ENCODE data around the gene OXCT2. TPM values are rescaled to one million over a fixed set of nuclear protein-coding genes. Genes with fewer than 3 reads are reported as not detected.
"Not testable (repeated sequence)": the region's sequence is repeated elsewhere in the genome, so short reads cannot be mapped to it uniquely, and the experiment has no call there.

Gene OXCT2
- 0.24 and 0.26 TPM in 2 replicates for total RNA-seq (2014; rRNA removed; shearing (Covaris generic))
- polyA plus RNA-seq (2015; cell fraction: cytosol; rRNA removed) = 0.65 TPM in 1 of 2 replicates, not detected in the other
- polyA plus RNA-seq (2015; cell fraction: nucleus; rRNA removed) = 1.8 and 1.9 TPM in 2 replicates

DNA sequence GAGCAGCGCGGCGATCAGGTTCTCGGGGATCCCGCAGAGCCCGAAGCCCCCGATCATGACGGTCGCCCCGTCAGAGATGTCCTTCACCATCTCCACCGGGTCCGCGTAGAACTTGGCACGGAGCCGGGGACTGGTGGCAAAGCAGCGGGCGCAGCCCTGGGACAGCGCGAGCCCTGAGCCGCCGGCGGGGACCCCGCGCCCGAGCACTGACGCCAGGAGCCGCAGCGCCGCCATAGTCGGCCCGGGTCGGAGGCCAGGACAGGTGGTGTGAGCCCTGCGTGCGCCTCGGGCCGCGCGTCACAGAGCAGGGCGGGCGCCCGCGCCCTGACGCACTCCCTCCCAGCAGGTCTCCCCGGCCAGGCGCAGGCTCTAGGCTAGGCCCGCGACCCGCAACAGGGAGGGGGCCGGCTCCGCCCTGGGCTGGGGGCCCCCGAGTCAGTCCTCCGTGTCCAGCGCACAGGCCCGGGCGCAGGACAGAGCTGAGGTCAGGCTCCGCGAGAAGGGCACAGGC is at the start of gene OXCT2:
Gene OXCT2, minus strand, starts transcription at position 327 of the 511 bp plus-strand sequence. Its CDS starts 93 bp downstream, at position 234.
- in situ Hi-C loops (cut with HindIII; ENCODE audit: low pct_unique_long_range_greater_than_20kb, low sequenced_read_pairs); DNase-seq (ENCODE audit: low read depth, low spot score): not testable (repeated sequence)

DNA sequence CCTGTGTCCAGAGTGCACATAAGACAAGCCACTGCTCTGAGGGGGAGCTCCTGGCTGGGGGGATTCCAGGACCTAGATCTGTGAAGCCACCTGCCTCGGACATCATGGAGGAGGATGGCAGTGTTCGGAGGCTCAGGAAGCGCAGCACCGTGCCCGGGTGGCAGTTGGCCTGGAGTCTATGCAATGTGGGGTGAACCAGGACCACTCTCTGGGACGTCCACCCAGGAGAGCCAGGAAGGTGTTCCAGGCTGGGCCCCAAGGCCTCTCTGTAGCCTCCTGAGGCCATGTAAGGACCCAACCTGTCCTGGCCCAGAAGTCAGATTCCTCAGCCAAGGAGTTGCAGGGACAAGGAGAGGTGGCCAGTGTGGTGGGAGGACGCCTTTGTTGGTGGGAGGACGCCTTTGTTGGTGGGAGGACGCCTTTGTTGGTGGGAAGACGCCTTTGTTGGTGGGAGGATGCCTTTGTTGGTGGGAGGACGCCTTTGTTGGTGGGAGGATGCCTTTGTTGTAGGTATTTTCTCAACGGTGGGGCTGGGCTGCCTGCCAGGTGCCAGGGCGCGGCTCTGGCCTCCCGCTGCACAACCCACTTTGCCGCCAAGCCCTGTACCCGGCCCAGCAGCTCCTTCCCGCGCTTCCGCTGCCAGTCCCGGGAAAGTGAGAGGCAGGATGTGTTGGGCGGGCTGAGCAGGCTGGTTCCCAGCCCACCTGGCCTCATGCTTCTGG is 48.1 kb upstream of the OXCT2 start:
- DNase-seq (ENCODE audit: low read depth, low spot score) = no peak
- in situ Hi-C loops (cut with HindIII; ENCODE audit: low pct_unique_long_range_greater_than_20kb, low sequenced_read_pairs) = no loop called here

DNA sequence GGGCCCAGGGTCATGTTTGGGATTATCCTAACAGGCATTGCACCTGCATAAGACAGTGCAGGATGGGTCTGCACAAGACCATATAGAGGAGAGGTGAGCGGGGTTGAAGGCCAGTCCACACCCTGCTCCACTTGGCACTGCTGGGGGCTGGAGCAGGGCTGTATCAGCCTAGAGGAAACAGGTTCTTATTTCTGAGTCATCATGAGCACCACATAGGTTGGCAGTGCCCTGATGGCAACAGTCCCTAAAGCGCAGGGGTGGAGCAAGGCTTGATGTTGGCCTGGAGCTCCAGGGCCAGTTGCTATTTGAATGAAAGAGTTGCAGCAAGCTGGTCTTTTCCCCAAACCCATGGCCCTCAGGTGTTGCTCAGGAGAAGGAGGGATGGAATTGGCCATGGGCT is 47.3 kb upstream of the OXCT2 start:
- no peak for DNase-seq (ENCODE audit: low read depth, low spot score)
- in situ Hi-C loops (cut with HindIII; ENCODE audit: low pct_unique_long_range_greater_than_20kb, low sequenced_read_pairs) = no loop called here

DNA sequence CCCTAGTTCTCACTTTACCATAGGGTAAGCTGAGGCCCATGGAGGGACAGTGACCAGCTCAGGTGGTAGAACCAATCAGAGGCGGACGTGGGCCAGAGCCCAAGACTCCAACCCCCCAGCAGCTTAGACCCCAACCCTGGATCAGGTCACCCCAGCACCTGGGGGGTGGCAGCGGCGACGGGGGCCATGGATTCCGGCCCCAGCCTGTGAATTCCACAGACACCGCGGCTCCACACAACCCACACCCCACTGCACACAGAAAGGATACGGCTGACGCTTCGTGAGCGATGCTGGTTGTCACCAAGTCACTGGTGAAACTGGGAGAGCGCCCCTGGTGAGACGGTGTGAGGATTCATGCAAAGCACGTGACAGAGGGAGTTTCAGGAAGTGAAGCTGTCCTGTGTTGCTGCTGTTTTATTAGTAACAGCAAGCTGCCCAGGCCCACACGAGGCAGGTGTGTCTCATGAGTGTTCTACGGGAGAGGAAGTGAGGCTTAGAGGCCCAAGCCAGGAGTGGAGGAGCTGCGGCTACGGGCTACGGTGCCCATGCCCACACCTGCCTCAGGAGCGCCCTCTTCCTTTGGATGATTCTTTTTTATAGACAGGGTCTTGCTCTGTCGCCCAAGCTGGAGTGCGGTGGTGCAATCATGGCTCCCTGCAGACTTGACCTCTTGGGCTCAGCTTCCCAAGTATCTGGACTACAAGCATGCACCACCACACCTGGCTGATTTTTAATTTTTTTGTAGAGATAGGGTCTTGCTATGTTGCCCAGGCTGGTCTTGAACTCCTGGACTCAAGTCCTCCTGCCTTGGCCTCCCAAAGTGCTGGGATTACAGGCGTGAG is 46.2 kb upstream of the OXCT2 start:
- DNase-seq (ENCODE audit: low read depth, low spot score) = peak; percentile 28
- in situ Hi-C loops (cut with HindIII; ENCODE audit: low pct_unique_long_range_greater_than_20kb, low sequenced_read_pairs) = not testable (repeated sequence)

DNA sequence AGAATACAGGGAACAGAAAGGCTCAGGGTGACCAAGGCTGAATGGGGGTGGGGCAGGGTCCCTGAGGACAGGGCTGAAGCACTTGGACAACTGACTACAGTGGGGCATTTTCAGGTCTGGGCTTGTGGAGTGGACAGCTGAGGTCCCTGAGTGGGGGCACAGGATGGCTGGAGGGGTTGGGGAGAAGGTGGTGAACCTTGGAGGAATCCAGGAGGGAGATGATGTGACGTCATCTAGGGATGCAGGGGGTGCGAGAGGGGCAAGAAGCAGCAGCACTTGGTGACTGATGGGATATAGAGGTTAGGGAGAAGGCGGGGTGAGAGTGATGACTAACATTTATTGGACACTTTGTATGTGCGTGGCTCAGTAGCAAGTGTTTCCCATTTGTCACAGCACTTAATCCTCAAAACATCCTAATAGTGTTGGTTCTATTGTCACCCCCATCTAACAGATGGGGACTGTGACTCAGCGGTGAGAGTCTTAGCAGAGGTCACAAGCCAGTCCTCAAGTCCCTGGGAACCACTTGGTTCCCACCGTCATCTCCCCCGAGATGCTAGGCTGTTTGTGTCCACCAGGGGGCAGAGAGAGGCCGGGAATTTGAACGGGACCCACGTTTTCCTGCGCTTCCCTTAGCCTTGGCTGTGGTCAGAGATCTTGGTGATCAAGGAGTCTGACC is 45.4 kb upstream of the OXCT2 start:
- DNase-seq (ENCODE audit: low read depth, low spot score) = peak; percentile 78
- in situ Hi-C loops (cut with HindIII; ENCODE audit: low pct_unique_long_range_greater_than_20kb, low sequenced_read_pairs) = no loop called here

DNA sequence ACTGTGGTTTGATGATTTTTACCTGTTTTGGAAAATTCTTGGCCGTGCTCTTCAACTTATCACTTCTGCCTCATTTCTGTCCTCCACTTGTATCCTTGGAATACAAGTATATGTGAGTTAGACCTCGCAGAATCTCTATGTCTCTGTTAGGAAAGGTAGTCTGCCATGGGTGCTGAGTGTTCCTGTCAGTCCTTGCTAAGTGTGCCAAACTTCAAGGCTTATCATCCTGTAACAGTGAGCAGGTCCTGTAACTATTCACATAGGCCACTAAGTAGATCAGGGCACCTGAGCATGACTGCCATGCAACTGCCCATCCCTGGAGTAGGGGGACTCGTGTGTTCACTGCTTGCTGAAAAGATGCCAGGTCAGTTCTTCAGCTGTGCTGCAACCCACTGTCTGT is 41.8 kb upstream of the OXCT2 start:
- no peak for DNase-seq (ENCODE audit: low read depth, low spot score)
- in situ Hi-C loops (cut with HindIII; ENCODE audit: low pct_unique_long_range_greater_than_20kb, low sequenced_read_pairs) = no loop called here

DNA sequence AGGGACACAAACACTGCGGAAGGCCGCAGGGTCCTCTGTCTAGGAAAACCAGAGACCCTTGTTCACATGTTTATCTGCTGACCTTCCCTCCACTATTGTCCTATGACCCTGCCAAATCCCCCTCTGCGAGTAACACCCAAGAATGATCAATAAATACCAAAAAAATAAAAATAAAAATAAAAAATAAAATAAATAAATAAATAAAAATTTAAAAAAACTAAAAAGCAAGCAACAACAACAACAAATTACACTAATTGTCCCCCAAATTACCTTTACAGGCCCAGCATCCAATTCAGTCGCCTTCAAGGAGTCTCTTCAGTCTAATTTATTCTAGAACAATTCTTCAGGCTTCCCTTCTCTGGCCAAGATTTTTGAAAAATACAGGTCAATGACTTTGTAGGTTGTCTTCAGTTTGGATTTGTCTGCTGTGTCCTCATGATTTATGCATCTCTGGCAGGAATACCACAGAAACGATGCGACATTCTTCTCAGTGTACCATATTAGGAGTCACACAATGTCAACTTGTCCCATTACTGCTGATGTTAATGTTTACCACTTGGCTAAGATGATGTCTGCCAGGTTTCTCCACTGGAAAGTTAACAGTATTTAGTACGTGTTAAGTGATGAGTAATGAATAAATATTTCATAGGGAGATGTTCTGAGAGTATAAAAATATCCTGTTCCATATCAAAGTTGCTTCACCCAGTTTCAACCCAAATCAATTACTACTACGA is 37.8 kb upstream of the OXCT2 start:
- no peak for DNase-seq (ENCODE audit: low read depth, low spot score)
- in situ Hi-C loops (cut with HindIII; ENCODE audit: low pct_unique_long_range_greater_than_20kb, low sequenced_read_pairs) = no loop called here

DNA sequence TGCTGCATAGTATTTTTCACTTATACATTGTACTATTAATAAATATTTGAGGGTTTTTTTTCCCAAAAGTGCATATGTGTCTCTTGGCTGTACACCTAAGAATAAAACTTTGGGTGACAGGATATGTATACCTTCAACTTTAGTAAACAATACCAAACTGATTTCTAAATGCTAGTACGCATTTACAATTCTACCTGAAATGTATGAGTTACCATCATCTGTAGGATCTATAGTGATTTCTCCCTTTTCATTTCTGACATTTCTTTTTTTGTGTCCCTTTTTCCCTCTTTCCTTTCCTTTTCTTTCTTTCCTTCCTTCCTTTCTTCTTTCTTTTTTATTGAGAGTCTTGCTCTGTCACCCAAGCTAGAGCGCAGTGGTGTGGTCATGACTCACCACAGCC is 34.2 kb upstream of the OXCT2 start:
- no peak for DNase-seq (ENCODE audit: low read depth, low spot score)
- in situ Hi-C loops (cut with HindIII; ENCODE audit: low pct_unique_long_range_greater_than_20kb, low sequenced_read_pairs) = no loop called here

DNA sequence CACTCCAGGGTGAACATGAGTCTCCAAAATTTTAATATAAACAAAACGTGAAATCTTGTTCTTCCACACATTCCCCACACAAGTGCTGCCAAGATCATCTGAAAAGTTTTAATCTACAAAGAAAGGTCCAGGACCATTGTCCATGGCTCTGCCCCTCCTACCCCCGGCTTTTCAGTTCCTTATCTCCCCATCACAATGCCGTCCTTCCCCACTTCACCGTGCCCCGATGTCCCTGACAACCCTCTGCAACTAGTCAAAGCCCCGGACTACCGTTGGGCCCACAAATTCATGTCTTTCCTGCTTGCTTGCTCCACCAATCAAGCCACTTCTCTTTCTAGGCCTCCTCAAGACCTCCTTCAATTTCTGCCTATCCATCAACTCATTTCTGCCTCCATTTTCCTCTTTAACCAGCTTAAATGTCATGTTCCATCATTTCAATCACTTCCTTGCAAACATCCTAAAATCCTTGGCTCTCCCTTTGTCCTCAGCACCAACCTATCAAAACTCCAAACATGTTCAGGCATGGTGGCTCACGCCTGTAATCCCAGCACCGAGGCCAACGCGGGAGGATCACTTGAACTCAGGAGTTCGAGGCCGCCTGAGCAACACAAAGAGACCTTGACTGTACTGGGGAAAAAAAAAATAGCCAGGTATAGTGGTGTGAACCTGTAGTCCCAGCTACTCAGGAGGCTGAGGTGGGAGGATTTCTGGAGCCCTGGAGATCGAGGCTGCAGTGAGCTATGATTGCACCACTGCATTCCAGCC is 31.5 kb upstream of the OXCT2 start:
- in situ Hi-C loops (cut with HindIII; ENCODE audit: low pct_unique_long_range_greater_than_20kb, low sequenced_read_pairs) = no loop called here
- DNase-seq (ENCODE audit: low read depth, low spot score) = no peak

DNA sequence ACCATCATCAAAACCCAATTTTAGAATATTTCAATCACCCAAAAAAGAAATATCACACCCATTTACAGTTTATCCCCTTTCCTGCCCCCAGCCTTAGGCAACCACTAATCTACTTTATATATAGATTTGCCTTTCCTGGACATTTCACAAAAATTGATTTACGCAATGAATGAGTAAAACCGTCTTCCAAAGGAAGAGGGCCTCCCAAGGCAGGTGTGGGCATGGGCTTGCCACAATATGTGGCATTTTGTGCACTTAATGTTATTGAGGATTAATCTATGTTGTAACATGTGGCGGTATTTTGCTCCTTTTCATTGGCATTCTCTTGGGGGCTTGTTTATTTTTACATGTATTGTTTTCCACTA is 29.3 kb upstream of the OXCT2 start:
- in situ Hi-C loops (cut with HindIII; ENCODE audit: low pct_unique_long_range_greater_than_20kb, low sequenced_read_pairs) = no loop called here

DNA sequence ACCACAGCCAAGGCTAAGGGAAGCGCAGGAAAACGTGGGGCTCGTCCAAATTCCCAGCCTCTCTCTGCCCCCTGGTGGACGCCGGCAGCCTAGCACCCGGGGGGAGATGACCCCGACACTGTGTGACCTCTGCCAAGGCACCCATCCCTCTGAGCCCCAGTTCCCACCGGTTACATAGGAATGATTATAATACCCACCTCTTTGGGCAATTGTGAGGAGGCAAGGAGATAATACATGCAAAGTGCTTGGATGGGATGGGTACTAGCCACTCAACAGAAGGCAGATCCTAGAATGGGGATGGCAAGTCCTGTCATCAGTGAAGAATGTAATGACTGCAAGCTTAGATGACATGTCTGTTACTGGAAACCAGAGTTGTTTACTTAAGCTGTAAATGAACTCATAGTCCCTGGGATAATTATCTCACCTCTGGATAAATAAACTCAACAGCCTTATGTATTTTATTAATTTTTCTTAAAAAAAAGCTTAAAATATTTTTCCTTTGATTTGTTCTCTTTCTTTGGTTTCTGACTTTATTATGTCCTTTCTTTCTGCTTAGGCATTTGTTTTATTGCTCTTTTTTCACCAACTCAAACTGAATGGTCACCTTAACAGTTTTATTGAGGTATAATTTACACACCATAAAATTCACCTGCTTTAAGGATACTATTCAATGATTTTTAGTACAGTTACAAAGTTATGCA is 28.8 kb upstream of the OXCT2 start:
- DNase-seq (ENCODE audit: low read depth, low spot score) = peak; percentile 73
- in situ Hi-C loops (cut with HindIII; ENCODE audit: low pct_unique_long_range_greater_than_20kb, low sequenced_read_pairs) = no loop called here

More for the DNA sequence above, 29.3 kb upstream of the OXCT2 start:
- no peak for DNase-seq (ENCODE audit: low read depth, low spot score)

DNA sequence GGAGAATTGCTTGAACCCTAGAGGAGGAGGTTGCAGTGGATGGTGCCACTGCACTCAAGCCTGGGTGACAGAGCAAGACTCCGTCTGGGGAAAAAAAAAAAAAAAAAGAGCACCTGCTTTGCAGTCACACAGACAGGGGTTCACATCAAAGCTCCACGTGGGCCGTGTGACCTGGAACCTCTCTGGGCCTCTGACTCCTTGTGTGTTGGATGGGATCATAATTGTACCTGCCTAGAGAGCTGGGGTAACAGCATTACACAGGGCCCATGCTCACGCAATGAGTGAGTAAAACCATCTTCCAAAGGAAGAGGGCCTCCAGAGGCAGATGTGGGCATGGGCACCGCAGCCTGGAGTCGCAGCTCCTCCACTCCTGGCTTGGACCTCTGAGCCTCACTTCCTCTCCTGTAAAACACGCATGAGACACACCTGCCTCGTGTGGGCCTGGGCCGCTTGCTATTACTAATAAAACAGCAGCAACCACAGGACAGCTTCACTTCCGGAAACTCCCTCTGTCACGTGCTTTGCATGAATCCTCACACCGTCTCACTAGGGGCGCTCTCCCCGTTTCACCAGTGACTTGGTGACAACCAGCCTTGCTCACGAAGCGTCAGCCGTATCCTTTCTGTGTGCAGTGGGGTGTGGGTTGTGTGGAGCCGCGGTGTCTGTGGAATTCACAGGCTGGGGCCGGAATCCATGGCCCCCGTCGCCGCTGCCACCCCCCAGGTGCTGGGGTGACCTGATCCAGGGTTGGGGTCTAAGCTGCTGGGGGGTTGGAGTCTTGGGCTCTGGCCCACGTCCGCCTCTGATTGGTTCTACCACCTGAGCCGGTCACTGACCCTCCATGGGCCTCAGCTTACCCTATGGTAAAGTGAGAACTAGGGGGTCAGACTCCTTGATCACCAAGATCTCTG is 28.0 kb upstream of the OXCT2 start:
- in situ Hi-C loops (cut with HindIII; ENCODE audit: low pct_unique_long_range_greater_than_20kb, low sequenced_read_pairs) = not testable (repeated sequence)

DNA sequence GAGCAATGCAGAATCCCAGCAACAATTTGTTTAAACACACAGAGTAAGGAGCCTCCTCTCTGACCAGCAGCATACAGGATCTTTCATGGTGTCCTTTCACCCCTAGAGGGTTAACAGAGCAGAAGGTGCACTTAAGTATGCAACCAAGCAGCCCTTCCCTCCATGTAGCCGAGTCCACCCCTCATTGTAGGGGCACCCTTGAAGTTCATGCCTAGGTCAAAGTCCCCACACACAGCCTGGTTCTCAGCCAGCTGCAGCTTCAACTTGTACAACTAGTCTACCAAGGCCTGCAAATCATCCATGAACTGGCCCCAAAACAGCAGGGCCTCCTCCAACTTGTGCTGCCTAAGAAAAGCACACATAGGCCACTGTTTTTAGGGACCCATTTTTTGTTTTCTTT is 24.5 kb upstream of the OXCT2 start:
- in situ Hi-C loops (cut with HindIII; ENCODE audit: low pct_unique_long_range_greater_than_20kb, low sequenced_read_pairs) = no loop called here
- DNase-seq (ENCODE audit: low read depth, low spot score) = no peak

More for the DNA sequence above, 28.0 kb upstream of the OXCT2 start:
- DNase-seq (ENCODE audit: low read depth, low spot score) = peak; percentile 80

DNA sequence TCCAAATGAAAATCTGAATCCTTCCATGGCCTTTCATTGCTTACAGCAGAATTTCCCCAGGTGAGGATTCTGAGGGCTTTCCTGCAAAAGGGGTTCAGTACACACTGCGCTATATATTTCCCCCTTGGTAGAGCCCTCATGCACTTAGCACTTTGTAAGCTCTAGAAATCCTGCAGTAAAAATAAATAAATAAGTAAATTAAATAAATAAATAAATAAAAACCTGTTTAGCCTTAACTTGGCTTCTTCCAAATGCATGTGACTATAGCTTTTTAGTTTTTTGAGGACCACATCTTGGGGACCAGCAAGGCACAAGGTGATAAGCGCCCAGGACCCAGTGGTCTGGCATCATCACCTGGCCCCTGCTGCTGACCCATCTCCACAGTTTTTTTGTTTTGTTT is 20.7 kb upstream of the OXCT2 start:
- in situ Hi-C loops (cut with HindIII; ENCODE audit: low pct_unique_long_range_greater_than_20kb, low sequenced_read_pairs) = no loop called here
- DNase-seq (ENCODE audit: low read depth, low spot score) = no peak

DNA sequence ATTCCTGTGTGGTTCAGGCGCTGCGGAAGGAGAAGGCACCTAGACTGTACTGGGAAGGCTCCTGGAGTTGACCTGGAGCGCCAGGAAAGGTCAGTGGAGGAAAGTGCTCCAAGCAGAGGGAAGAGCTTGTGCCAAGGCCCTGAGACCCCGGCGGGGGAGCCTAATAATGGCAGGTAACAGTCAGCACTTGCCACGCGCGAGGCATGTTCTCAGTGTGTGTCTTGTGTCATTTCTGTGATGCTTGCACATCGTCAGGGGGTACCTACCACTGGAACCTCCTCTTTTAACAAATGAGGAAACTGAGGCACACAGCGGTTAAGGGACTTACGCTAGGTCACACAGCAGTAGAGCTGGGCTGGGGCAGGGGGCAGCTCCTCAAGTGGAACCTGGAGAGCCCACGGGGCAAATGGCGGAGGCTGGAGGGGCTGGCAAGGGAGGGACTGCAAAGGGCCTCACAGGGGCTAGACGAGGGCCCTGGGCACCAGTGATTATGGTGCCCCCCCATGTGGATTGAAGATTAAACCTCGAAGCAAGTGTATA is 18.5 kb upstream of the OXCT2 start:
- in situ Hi-C loops (cut with HindIII; ENCODE audit: low pct_unique_long_range_greater_than_20kb, low sequenced_read_pairs) = no loop called here
- no peak for DNase-seq (ENCODE audit: low read depth, low spot score)
